GM12892 (cell line): ENCODE results near the gene ACER3.

Source experiments
- POLR2AphosphoS5 ChIP-seq: IDR thresholded peaks from 2 replicates; pipeline ENCODE4 v1.6.1; 2011; ENCODE audit warnings: low read depth, low read length, control low read depth
- TAF1 ChIP-seq: IDR thresholded peaks from 2 replicates; pipeline ENCODE4 v1.6.1; 2011; ENCODE audit warnings: low read depth, mild to moderate bottlenecking, control low read depth, low read length, borderline replicate concordance

DNA sequence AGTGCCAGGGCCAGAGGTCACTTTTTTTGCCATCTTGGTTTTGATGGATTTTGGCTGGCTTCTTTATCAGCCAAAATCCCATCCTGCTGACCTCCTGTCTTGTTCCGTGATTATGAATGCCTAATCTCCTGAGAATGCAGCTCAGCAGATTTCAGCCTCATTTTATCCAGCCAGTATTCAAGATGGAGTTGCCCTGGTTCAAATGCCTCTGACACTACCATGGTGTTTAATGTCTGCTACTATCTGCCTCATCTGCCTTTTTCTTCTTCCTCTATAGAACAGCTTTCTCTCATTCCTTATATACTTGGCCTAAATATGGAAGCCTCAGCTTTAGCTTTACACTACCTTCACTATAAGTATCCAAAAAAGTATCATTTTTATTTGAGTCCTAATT, 50.7 kb downstream of the ACER3 start:
- TF ChIP-seq POLR2AphosphoS5 (no peak), TAF1 (no peak)
